GM18499 (cell line): ENCODE results near the gene KRTAP1-1.
"Not testable (repeated sequence)": the region's sequence is repeated elsewhere in the genome, so short reads cannot be mapped to it uniquely, and the experiment has no call there.

ENCODE experiments used
- ATAC-seq: cut with Tn5 transposase; IDR thresholded peaks from one replicate; pipeline ENCODE4 v1.9.1; 2021; ENCODE audit warnings: moderate number of reproducible peaks; ENCODE audit not compliant: insufficient read depth, unreplicated experiment

The KRTAP1-1 gene

DNA sequence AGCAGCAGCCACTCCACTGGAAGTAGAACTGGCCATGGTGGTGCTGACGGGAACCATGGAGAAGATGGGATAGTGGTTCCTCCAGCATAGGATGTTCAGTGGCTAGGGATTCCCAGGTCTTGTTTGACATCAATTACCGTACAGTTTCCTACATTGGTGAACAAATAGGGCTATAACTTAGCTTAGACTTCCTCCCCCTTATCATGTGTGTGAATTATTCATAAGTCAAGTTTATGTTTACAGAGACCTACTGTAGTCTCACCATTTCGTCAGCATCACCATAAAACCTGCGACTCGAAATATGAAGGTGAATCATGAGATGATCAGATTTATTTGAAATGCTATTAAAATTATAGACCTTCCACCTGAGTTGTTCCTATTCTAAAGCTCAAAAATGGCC, 17.5 kb upstream of the KRTAP1-1 start:
- ATAC-seq = no peak

DNA sequence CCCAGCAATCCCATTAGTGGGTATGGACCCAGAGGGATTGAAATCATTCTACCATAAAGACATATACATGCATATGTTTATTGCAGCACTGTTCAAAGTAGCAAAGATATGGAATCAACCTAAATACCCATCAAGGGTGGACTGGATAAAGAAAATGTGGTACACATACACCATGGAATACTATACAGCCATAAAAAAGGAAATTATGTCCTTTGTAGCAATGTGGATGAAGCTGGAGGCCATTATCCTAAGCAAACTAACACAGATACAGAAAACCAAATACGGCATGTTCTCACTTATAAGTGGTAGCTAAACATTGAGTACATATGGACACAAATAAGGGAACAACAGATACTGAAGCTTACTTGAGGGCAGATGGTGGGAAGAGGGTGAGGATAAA, 16.3 kb upstream of the KRTAP1-1 start:
- ATAC-seq = no peak

DNA sequence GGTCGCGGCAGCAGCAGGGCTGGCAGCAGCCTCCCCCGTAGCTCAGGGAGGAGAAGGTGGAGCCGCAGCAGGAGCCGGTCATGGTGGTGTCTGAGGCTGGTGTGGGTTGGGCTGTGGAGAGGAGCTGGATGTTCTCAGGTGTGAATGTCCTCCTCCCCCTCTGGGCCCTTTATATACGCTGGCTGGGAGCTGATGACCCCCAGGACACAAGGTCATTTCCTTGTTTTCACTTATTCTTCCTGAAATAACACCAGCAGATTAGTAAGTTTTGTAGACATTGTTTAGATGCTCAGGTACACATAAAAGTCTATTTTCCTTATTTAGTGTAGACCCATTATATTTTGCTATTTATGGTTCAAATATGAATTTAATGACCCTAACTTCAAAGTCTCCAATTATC, 13.9 kb upstream of the KRTAP1-1 start, which contains the start of gene KRTAP2-2:
Gene KRTAP2-2, minus strand, starts transcription at position 101 of the 400 bp plus-strand sequence. Its CDS starts 19 bp downstream, at position 82.
- not testable (repeated sequence) for ATAC-seq

- ATAC-seq = not testable (repeated sequence)
These were observed 13.3 kb upstream of the KRTAP1-1 start for GRCh38 chr17:41054556-41054955.

- ATAC-seq = no peak
These were observed 12.8 kb upstream of the KRTAP1-1 start for GRCh38 chr17:41054025-41054424.

DNA sequence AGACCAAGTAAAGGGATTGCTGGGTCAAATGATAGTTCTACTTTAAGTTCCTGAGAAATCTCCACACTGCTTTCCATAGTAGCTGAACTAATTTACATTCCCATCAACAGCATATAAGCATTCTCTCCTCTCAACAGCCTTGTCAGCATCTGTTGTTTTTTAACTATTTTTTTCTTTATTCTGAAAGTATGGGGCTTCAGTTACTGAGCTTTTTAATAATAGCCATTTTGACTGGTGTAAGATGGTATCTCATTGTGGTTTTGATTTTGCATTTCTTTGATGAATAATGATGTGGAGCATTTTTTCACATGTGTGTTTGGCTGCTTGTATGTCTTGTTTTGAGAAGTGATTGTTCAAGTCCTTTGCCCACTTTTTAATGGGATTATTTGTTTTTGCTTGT, 11.3 kb upstream of the KRTAP1-1 start:
- no peak for ATAC-seq

DNA sequence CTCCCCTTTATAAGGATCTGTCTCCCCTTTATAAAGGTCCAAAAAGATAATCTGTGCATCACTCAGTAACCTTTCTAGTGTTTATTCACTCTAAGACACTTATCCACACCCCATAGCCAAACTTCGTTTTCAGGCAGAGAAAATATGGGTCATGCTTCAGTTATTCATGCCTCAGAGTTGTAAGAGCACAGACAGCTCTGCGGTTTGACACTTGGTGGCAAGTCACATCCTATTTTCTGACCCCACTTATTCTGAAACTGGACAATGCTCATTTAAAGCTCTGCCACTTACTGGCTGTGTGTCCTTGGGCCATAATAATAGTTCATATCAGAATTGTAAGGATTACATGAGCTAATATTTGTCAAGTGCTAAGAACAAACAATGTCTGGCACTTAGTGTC, 7.9 kb upstream of the KRTAP1-1 start:
- ATAC-seq = no peak

DNA sequence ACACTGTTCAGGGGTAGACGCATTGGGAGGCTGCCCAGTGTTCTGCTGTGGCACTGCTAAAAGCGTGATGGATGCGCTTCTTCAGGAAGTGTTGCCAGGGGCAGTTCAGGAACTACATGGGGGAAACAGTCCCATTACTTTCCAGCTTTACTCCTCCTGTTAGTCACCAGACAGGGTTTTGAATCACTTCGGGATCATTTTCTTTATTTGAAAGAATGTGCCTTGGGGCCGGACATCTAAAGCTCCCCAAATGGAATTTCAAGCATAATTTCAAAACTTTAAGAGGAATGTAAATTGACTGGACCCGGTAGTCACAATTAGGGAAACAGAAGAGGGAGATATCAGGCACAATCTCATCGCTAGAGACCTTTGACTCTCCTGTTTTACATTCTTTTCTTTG, 7.2 kb upstream of the KRTAP1-1 start:
- no peak for ATAC-seq

DNA sequence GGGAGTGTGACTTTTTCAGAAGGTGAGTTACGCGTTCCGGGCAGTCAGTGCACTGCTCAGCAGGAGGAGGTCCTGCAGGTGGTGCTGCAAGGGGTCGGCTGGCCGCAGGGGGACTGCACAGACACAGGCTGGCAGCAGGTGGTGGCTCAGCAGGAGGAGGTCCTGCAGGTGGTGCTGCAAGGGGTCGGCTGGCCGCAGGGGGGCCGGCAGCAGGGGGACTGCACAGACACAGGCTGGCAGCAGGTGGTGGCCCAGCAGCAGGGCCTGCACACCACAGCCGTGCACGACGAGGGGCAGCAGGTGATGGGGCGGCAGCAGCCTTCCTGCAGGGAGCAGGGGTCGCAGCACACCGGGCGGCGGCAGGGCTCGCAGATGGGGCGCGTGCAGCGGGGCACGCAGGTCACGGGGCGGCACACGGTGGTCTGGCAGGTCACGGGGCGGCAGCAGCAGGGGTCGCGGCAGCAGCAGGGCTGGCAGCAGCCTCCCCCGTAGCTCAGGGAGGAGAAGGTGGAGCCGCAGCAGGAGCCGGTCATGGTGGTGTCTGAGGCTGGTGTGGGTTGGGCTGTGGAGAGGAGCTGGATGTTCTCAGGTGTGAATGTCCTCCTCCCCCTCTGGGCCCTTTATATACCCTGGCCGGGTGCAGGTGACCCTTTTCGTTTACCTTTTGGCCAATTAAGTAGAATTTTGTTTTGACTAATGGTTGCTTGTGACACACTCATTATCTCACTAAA, 5.7 kb upstream of the KRTAP1-1 start, which contains the start of gene KRTAP2-1:
Gene KRTAP2-1, minus strand, starts transcription at position 582 of the 731 bp plus-strand sequence. Its CDS starts 49 bp downstream, at position 533.
- not testable (repeated sequence) for ATAC-seq

DNA sequence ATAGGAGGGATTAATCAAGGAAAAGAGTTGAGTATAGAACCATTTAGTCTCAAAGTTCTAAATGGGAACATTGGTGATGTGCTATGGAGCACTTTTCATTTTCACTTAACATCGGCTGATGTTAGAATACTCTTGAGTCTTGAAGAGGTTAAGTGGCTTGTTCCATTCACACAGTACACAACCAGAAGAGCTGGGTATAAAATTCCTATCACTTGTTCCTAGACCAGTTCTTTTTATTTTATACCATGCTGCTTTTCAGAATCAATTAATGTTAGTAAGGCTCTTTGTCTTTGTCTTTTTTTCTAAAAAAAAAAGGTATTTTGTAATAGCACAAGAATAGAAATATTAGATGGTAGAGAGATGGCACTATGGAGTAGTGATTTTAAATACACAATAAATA, 1.7 kb upstream of the KRTAP1-1 start:
- ATAC-seq = no peak

GRCh38 chr17:41037853-41038350, 3.3 kb downstream of the KRTAP1-1 start:
- ATAC-seq = no peak

- ATAC-seq = not testable (repeated sequence)
These were observed 6.8 kb downstream of the KRTAP1-1 start, which contains the start of gene KRTAP1-3 for GRCh38 chr17:41034346-41034935. TSS of gene KRTAP1-3 (minus strand) at chr17:41034874. CDS start at chr17:41034821, 53 bp downstream.

DNA sequence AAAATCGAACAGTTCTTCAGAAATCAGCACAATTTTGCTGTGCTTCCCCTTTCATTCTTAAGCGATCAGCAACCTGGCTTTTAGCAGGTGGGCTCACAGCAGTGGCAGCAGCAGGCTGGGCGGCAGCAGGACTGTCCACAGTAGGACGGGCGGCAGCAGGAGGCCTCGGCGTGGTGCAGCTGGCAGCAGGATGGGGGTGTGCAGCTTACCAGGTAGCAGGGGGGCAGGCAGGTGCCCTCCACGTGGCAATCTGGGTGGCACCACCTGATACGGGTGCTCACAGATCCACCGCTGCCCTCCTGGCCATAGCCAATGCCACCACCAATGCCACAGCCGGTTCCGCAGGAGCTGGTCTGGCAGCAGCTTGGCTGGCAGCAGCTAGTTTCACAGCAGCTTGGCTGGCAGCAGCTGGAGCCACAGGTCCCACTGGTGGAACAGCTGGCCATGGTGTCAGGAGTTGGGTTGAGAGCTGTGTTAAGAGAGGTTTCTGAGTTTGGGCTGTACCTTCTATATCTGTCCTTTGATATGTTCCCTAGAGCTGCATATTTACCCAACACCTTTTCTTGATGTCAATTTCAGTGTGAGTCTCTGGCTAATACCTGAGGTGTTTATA, 11.5 kb downstream of the KRTAP1-1 start, which contains the start of gene KRTAP1-4:
Gene KRTAP1-4, minus strand, starts transcription at position 563 of the 613 bp plus-strand sequence. Its CDS starts 117 bp downstream, at position 446.
- ATAC-seq = no peak

DNA sequence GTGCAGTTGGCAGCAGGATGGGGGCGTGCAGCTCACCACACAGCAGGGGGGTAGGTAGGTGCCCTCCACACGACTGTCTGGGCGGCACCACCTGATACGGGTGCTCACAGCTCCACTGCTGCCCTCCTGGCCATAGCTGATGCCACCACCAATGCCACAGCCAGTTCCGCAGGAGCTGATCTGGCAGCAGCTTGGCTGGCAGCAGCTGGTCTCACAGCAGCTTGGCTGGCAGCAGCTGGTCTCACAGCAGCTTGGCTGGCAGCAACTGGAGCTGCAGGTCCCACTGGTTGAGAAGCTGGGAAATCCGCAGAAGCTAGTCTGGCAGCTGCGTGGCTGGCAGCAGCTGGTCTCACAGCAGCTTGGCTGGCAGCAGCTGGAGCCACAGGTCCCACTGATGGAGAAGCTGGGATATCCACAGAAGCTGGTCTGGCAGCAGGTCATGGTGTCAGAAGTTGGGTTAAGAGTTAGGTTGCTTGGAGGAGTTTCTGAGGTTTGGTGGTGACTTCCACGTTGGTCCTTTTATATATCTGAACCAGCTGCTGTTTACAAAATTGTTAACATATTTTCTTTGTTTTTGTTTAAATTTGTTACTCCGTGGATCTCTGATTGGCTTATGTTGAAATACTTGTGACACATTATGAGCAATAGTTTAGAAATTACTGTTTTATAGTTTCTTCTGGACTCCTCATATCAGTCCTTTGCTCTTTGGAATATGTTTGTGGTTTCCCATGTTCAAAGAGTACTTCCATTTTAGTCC, 14.4 kb downstream of the KRTAP1-1 start, which contains the start of gene KRTAP1-5:
Gene KRTAP1-5, minus strand, starts transcription at position 494 of the 757 bp plus-strand sequence. Its CDS starts 53 bp downstream, at position 441.
- ATAC-seq = no peak

DNA sequence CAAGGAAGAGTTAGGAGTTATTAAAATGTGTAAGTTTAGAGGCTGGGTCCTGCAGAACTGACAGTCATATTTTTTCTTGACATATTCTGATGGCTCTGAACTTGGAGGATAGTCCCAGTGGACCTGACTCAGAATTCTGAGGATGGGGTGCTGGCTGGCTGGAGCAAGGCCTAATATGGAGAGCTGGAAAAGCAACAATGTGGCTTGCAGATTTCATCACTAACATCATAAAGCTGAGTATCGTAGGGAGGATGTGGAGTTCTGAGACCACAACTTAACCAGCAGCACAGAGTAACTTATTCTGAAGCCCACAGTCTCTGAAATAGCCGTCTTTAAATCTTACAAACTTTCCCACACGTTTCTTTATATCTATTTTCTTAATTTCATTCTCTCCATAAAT, 16.6 kb downstream of the KRTAP1-1 start:
- no peak for ATAC-seq

DNA sequence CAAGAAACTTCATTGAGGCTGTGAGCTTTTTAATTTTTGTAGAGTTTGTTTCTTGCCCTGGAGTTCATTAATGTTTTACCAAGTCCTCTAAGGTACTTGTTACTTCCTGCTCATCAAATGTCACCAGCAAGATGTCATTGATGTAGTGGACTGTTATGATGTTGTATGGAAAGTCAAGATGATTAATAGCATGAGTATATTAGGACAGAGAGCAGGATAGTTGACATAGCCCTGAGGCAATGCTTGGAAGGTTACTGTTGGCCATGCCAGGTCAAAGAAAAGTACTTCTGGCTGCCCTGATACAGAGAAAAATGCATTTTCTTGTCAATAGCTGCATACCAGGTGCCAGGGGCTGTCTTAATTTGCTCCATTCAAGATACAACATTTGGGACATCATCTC, 20.9 kb downstream of the KRTAP1-1 start:
- no peak for ATAC-seq

DNA sequence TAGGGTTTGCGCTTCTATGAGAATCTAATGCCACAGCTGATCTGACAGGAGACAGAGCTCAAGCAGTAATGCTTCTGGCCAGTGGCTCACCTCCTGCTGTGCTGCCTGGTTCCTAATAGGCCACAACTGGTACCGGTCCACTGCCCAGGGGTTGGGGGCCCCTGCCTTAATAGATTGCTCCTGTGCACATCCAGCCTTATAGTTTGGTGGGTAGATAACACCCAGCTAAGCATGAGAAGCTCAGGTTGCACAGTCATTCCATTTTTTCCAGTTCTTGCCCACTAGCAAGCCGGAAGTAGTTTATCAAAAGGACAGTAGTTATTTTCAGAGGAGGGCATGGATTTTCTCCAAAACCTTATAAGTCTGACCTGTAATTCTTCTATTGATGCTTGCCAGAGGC, 21.8 kb downstream of the KRTAP1-1 start:
- ATAC-seq = no peak

DNA sequence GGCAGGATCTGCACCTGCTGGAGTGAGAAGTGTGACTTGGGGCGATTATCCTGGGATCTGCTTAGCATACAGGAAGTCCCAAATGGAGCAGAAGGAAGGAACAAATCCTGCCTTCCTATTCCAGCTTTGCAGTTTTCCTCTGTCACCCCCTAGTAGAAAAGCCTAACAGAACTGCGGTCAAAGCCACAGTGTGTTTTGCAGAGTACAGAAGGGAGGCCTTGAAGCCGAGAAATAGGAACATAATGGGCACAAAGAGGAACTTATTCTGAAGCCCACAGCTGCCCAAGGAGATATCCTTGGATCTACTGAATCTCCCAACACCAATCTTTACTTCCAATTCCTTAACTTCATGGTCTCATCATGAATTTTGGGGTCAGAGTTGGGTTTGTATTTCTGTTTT, 22.7 kb downstream of the KRTAP1-1 start:
- no peak for ATAC-seq

GRCh38 chr17:41016578-41017215, 24.6 kb downstream of the KRTAP1-1 start:
- no peak for ATAC-seq

DNA sequence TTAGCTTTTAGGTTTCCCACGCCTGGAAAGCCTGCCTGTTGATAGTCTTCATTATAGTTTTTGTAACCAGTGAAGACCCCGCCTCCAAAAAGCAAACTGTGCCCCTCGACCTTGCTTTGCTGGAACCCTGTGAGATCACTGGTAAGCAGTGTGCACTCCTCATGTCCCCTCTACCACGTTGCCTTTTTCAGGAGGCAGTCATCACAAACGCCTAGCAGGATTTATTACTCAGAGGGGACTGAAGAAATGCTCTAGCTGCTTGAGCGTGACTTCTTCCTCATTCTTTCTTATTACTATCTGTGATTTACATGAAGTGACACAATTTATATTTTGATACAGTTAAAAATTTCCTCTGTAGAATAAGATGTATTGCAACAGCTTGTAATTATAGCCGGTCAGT, 25.8 kb downstream of the KRTAP1-1 start:
- no peak for ATAC-seq
